Hepatocyte (in vitro differentiated cells): ENCODE measurements around the gene DSCAM. TPM values are rescaled to one million over a fixed set of nuclear protein-coding genes. Genes with fewer than 3 reads are reported as not detected.

ENCODE experiments used
- DNase-seq: peaks from one replicate; pipeline ENCODE4 v3.0.0-alpha.2; 2016; ENCODE audit warnings: low spot score
- H2AFZ ChIP-seq: fragments of 200-600 bp; sonication (generic); 2 replicates; pipeline ENCODE4 v1.6.0; 2016; ENCODE audit warnings: antibody characterized with exemption, mild to moderate bottlenecking
- H3K27ac ChIP-seq: fragments of 200-600 bp; sonication (generic); 2 replicates; pipeline ENCODE4 v1.5.1; 2016; ENCODE audit warnings: mild to moderate bottlenecking
- H3K27me3 ChIP-seq: fragments of 200-600 bp; sonication (generic); 2 replicates; pipeline ENCODE4 v1.6.1; 2016
- H3K36me3 ChIP-seq: fragments of 200-600 bp; sonication (generic); replicated peaks from 2 replicates; pipeline ENCODE4 v1.5.1; 2016; ENCODE audit warnings: low read depth; ENCODE audit not compliant: insufficient read depth
- H3K4me1 ChIP-seq: fragments of 200-600 bp; sonication (generic); 2 replicates; pipeline ENCODE4 v1.5.1; 2016; ENCODE audit warnings: mild to moderate bottlenecking, moderate library complexity; ENCODE audit not compliant: insufficient read depth
- H3K4me2 ChIP-seq: fragments of 200-600 bp; sonication (generic); 2 replicates; pipeline ENCODE4 v1.6.0; 2016
- H3K4me3 ChIP-seq: fragments of 200-600 bp; sonication (generic); 2 replicates; pipeline ENCODE4 v1.5.1; 2016; ENCODE audit warnings: mild to moderate bottlenecking
- H3K79me2 ChIP-seq: fragments of 200-600 bp; sonication (generic); 2 replicates; pipeline ENCODE4 v1.6.0; 2017; ENCODE audit warnings: mild to moderate bottlenecking
- H3K9me2 ChIP-seq: fragments of 200-600 bp; sonication (generic); replicated peaks from 2 replicates; pipeline ENCODE4 v1.6.0; 2017; ENCODE audit warnings: mild to moderate bottlenecking; ENCODE audit not compliant: insufficient read depth
- H3K9me3 ChIP-seq: fragments of 200-600 bp; sonication (generic); 2 replicates; pipeline ENCODE4 v1.5.1; 2016; ENCODE audit warnings: low read depth, mild to moderate bottlenecking
- H4K20me1 ChIP-seq: fragments of 200-600 bp; sonication (generic); 2 replicates; pipeline ENCODE4 v1.6.0; 2016; ENCODE audit warnings: mild to moderate bottlenecking; ENCODE audit not compliant: insufficient read depth, poor library complexity, severe bottlenecking
- EZH2 ChIP-seq: fragments of 200-600 bp; sonication (generic); IDR thresholded peaks from 2 replicates; pipeline ENCODE4 v1.6.1; 2016; ENCODE audit warnings: antibody characterized with exemption, mild to moderate bottlenecking, borderline replicate concordance
- EZH2phosphoT487 ChIP-seq: fragments of 200-600 bp; sonication (generic); IDR thresholded peaks from one replicate; pipeline ENCODE4 v1.6.1; 2018; ENCODE audit warnings: antibody characterized with exemption, mild to moderate bottlenecking, low read depth, moderate library complexity; ENCODE audit not compliant: unreplicated experiment, severe bottlenecking
- WGBS: methylation state at CpG from one replicate; pipeline ENCODE4 v1.1.6; 2016; ENCODE audit warnings: low lambda C conversion rate; ENCODE audit errors: missing lambda C conversion rate; 5-methylcytosine and 5-hydroxymethylcytosine counted together
- polyA plus RNA-seq: library from polyadenylated mRNA; unstranded; fragments of >200 nt; fragmentation: Nextera tagmentation; extraction: Ambion mirVana; gene quantifications from 2 replicates; pipeline ENCODE4 v1.2.1, GENCODE V29; 2016
- total RNA-seq: library from RNA; depleted of rRNA; stranded (reverse); fragments of >200 nt; gene quantifications from 2 replicates; pipeline ENCODE4 v1.2.3, GENCODE V29; 2014
- TF ChIP-seq, protein P1 (sequence below): fragments of 200-600 bp; sonication (generic); IDR thresholded peaks from 2 replicates; pipeline ENCODE4 v1.5.1; 2016; ENCODE audit warnings: antibody characterized with exemption, mild to moderate bottlenecking; ENCODE audit not compliant: poor library complexity

DSCAM gene
- total and polyA plus RNA-seq, 2 experiments from 2014 or later, result 0.33 TPM; not detected in 1

DNA sequence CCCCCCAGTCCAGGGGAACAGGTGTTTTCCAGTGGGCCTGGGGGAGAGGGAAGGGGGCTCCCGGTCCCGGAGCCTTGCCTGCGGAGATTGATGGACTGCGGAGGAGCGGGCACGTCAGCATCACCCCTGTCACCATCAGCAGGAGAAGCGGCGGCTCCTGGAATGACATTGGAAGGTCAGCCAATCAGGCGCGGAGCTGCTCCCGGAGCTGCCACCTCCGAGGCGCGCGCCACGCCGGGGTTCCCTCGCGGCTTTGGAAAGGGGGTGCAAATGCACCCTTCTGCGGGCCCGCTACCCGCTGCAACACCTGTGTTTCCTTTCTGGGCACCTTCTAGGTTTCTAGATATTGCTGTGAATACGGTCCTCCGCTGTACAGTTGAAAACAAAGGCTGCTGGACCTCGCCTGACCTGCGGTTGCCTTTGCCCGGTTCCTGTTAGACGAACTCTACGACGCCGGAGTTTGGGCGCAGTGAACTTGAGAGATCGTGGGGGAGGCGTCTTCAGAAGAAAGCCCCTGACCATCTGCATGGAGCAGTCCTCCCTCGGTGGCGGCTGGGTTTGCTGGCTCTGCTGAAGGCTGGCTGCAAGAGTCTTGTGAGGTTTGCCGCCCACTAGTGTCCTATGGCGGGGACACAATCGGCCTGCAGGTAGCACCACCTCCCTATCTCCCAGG lies 5.3 kb downstream of the DSCAM start:
- Histone ChIP-seq H3K9me2 (no peaks in the 10 kb centered on the region), H3K27ac (no peak overlapping the region), H3K4me2 (peak overlapping the region; percentile 100), H3K27me3 (peaks cover 26% of the 10 kb centered on the region), H4K20me1 (no peaks in the 10 kb centered on the region), H2AFZ (peak overlapping the region; percentile 79), H3K79me2 (no peaks in the 10 kb centered on the region), H3K9me3 (no peaks in the 10 kb centered on the region), H3K4me1 (no peaks in the 10 kb centered on the region), H3K4me3 (peak overlapping the region; percentile 57), H3K36me3 (no peaks in the 10 kb centered on the region)
- 2% methylated on average over 39 of the region's 39 CpGs for WGBS
- DNase-seq, result peak; percentile 86
- TF ChIP-seq EZH2, result no peak
- TF ChIP-seq, protein P1, sequence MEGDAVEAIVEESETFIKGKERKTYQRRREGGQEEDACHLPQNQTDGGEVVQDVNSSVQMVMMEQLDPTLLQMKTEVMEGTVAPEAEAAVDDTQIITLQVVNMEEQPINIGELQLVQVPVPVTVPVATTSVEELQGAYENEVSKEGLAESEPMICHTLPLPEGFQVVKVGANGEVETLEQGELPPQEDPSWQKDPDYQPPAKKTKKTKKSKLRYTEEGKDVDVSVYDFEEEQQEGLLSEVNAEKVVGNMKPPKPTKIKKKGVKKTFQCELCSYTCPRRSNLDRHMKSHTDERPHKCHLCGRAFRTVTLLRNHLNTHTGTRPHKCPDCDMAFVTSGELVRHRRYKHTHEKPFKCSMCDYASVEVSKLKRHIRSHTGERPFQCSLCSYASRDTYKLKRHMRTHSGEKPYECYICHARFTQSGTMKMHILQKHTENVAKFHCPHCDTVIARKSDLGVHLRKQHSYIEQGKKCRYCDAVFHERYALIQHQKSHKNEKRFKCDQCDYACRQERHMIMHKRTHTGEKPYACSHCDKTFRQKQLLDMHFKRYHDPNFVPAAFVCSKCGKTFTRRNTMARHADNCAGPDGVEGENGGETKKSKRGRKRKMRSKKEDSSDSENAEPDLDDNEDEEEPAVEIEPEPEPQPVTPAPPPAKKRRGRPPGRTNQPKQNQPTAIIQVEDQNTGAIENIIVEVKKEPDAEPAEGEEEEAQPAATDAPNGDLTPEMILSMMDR, result peak; percentile 76

DNA sequence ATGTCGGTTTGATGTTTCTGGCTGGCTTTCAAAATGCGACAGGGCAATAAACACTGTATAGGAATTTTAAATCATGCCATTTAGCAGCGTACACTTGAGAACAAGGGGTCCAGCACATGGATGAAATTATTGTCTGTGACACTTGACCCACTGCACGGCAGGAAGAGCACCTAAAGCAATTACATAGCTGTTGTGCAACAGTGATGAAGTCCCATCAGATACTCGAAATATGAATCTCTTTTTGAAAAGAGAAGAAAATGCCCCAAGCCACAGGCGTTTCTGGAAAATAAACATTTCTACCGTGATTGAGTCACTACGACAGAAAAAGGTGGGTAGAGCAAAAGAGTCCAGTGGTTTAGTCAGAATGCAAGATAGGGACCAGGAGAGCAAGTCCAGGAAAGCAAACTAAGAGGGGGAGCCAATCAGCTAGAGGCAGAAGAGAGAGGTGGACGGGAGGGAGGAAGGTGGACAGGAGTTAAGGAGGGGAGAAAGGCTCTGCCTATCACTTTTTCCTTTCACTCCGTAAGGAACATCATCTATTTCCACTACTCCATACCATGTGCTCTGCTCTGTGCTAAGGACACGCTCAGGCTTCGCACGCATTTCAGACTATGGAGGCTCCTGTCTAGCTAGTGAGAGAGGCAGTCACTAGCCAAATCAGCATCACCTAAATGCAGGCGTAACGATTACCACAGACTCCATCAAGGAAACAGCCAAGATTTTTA lies 6.4 kb downstream of the DSCAM start:
- Histone ChIP-seq H2AFZ (no peak overlapping the region), H3K27ac (no peak overlapping the region), H3K9me3 (no peaks in the 10 kb centered on the region), H3K4me2 (peak overlapping the region; percentile 100), H4K20me1 (no peaks in the 10 kb centered on the region), H3K36me3 (no peaks in the 10 kb centered on the region), H3K4me3 (no peak overlapping the region), H3K9me2 (no peaks in the 10 kb centered on the region), H3K4me1 (no peaks in the 10 kb centered on the region), H3K27me3 (peaks cover 19% of the 10 kb centered on the region), H3K79me2 (no peaks in the 10 kb centered on the region)
- DNase-seq, result no peak
- TF ChIP-seq EZH2, result no peak
- TF ChIP-seq, protein P1, result no peak
- no peak for TF ChIP-seq EZH2phosphoT487
- 69% methylated on average over 15 of the region's 15 CpGs for WGBS

DNA sequence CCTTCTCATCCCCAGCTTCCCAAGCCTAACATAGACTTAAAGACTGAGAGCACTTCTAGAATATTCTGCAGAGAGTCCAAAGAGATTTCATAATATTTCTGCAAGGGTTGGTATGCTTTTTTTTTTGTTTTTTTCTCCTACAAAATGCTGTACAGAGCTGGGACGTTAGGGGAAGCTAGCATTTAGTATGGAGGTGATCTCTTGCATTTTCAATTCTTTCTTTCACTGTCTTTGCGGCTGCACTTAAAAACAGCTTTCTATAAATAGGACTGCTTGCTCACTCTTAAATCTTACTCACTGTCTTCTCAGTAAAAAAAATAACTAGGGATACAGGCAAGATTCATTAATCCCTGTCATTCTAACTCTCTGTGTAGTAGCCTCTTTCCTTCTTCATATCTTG lies 7.4 kb downstream of the DSCAM start:
- H3K9me3 ChIP-seq, result no peaks in the 10 kb centered on the region
- no peak overlapping the region for H2AFZ ChIP-seq
- peaks cover 9% of the 10 kb centered on the region for H3K27me3 ChIP-seq
- no peak overlapping the region for H3K4me3 ChIP-seq
- no peaks in the 10 kb centered on the region for H3K9me2 ChIP-seq
- H3K4me1 ChIP-seq, result no peaks in the 10 kb centered on the region
- H4K20me1 ChIP-seq, result no peaks in the 10 kb centered on the region
- 64% methylated on average over 2 of the region's 2 CpGs for WGBS
- TF ChIP-seq EZH2phosphoT487, result no peak
- TF ChIP-seq, protein P1, result no peak
- TF ChIP-seq EZH2, result no peak
- no peak overlapping the region for H3K4me2 ChIP-seq
- H3K79me2 ChIP-seq, result no peaks in the 10 kb centered on the region
- H3K27ac ChIP-seq, result no peak overlapping the region
- DNase-seq, result no peak
- no peaks in the 10 kb centered on the region for H3K36me3 ChIP-seq
